PFSK-1 (cell line): Measurements from ENCODE around the gene KAT5.
A peak's percentile ranks its signal among the peaks of the same experiment; 100 is the strongest.

Source experiments
- FOXP2 ChIP-seq: optimal IDR thresholded peaks from 2 replicates; pipeline ENCODE3; 2011; ENCODE audit warnings: borderline replicate concordance, control low read depth, inconsistent platforms; ENCODE audit not compliant: insufficient read depth; ENCODE audit errors: extremely low read length, extremely low read depth
- POLR2AphosphoS5 ChIP-seq: IDR thresholded peaks from 2 replicates; pipeline ENCODE4 v1.6.1; 2012; ENCODE audit warnings: low read depth, mild to moderate bottlenecking, control low read depth, low read length, moderate library complexity
- SIN3A ChIP-seq: IDR thresholded peaks from 2 replicates; pipeline ENCODE4 v1.6.1; 2012; ENCODE audit warnings: mild to moderate bottlenecking, low read length, moderate library complexity, borderline replicate concordance; ENCODE audit not compliant: insufficient read depth
- TAF1 ChIP-seq: IDR thresholded peaks from 2 replicates; pipeline ENCODE4 v1.6.1; 2012; ENCODE audit warnings: low read length, control low read depth, borderline replicate concordance; ENCODE audit not compliant: insufficient read depth
- TF ChIP-seq, protein P1 (sequence below), 2 experiments: IDR thresholded peaks; 2 replicates each; pipeline versions ENCODE4 v1.6.1 to v1.8.0; 2011 to 2012; ENCODE audit warnings: low read depth in 2 of 2, low read length in 2 of 2, control low read depth in 1 of 2, inconsistent platforms in 1 of 2, mild to moderate bottlenecking in 1 of 2, moderate library complexity in 1 of 2; ENCODE audit not compliant: insufficient read depth in 1 of 2

KAT5 gene

GRCh38 chr11:65696802-65697552 lies 15.1 kb upstream of the KAT5 start:
- TF ChIP-seq, protein P1, sequence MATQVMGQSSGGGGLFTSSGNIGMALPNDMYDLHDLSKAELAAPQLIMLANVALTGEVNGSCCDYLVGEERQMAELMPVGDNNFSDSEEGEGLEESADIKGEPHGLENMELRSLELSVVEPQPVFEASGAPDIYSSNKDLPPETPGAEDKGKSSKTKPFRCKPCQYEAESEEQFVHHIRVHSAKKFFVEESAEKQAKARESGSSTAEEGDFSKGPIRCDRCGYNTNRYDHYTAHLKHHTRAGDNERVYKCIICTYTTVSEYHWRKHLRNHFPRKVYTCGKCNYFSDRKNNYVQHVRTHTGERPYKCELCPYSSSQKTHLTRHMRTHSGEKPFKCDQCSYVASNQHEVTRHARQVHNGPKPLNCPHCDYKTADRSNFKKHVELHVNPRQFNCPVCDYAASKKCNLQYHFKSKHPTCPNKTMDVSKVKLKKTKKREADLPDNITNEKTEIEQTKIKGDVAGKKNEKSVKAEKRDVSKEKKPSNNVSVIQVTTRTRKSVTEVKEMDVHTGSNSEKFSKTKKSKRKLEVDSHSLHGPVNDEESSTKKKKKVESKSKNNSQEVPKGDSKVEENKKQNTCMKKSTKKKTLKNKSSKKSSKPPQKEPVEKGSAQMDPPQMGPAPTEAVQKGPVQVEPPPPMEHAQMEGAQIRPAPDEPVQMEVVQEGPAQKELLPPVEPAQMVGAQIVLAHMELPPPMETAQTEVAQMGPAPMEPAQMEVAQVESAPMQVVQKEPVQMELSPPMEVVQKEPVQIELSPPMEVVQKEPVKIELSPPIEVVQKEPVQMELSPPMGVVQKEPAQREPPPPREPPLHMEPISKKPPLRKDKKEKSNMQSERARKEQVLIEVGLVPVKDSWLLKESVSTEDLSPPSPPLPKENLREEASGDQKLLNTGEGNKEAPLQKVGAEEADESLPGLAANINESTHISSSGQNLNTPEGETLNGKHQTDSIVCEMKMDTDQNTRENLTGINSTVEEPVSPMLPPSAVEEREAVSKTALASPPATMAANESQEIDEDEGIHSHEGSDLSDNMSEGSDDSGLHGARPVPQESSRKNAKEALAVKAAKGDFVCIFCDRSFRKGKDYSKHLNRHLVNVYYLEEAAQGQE (IDR thresholded peaks at IDR 0.05; ENCODE audit: insufficient read depth in 1 of 2, low read depth in 2 of 2, low read length in 2 of 2), result no peak
- TF ChIP-seq TAF1 (no peak), SIN3A (no peak), POLR2AphosphoS5 (no peak), FOXP2 (no peak)

- no peak for TF ChIP-seq SIN3A
- TF ChIP-seq, protein P1 (IDR thresholded peaks at IDR 0.05; ENCODE audit: insufficient read depth in 1 of 2, low read depth in 2 of 2, low read length in 2 of 2), result no peak
- peak; percentile 91 for TF ChIP-seq FOXP2
Measured at GRCh38 chr11:65698205-65698604, 13.8 kb upstream of the KAT5 start.

- TF ChIP-seq TAF1 (no peak), FOXP2 (no peak), POLR2AphosphoS5 (no peak), SIN3A (no peak)
- TF ChIP-seq, protein P1 (IDR thresholded peaks at IDR 0.05; ENCODE audit: insufficient read depth in 1 of 2, low read depth in 2 of 2, low read length in 2 of 2), result no peak
Measured at GRCh38 chr11:65699306-65699705, 12.7 kb upstream of the KAT5 start.

GRCh38 chr11:65700399-65700798 lies 11.7 kb upstream of the KAT5 start:
- TF ChIP-seq FOXP2 (no peak), TAF1 (no peak)

GRCh38 chr11:65701686-65702085 lies 10.4 kb upstream of the KAT5 start:
- TF ChIP-seq POLR2AphosphoS5 (no peak), SIN3A (no peak), TAF1 (no peak), FOXP2 (no peak)
- TF ChIP-seq, protein P1 (IDR thresholded peaks at IDR 0.05; ENCODE audit: insufficient read depth in 1 of 2, low read depth in 2 of 2, low read length in 2 of 2), result no peak
